Pancreas (tissue), 10 donors: ENCODE data around the gene MED14. TPM values are rescaled to one million over a fixed set of nuclear protein-coding genes. Genes with fewer than 3 reads are reported as not detected.

Experiments
- ATAC-seq, 4 donors: fragments of 200-7000 bp; cut with Tn5 transposase; one replicate each; pipeline versions ENCODE4 v1.8.0 to v1.9.1; 2020; ENCODE audit warnings: mild to moderate bottlenecking in 4 of 4, moderate library complexity in 4 of 4
- DNase-seq, 6 donors: peaks; one replicate each; pipeline ENCODE4 v3.0.0-alpha.2; 2020
- FAIRE-seq: peaks from 2 replicates; lab custom pipeline; 2012; peaks lifted over from hg19 to GRCh38; lab: Jason Lieb, UNC
- H3K27ac ChIP-seq, 4 donors: fragments of 200-600 bp; sonication (generic); 1 replicate in 3 of 4; 2 replicates in 1 of 4; pipeline versions ENCODE4 v1.5.0 to v1.8.0; 2020
- H3K27me3 ChIP-seq, 4 donors: fragments of 200-600 bp; one replicate each; pipeline ENCODE4 v1.8.0; 2021
- H3K36me3 ChIP-seq, 3 donors: fragments of 200-600 bp; sonication (generic) in 1 of 3; one replicate each; pipeline versions ENCODE4 v1.5.0 to v1.8.0; 2020 to 2021
- H3K4me1 ChIP-seq, 3 donors: fragments of 200-600 bp; one replicate each; pipeline ENCODE4 v1.8.0; 2021
- H3K4me3 ChIP-seq, 4 donors: fragments of 200-600 bp; sonication (generic) in 2 of 4; one replicate each; pipeline versions ENCODE4 v1.5.0 to v1.8.0; 2020 to 2021
- H3K9me3 ChIP-seq, 4 donors: fragments of 200-600 bp; one replicate each; pipeline ENCODE4 v1.8.0; 2021
- CTCF ChIP-seq, 4 donors: fragments of 200-600 bp; sonication (generic) in 3 of 4; IDR thresholded peaks; one replicate each; pipeline versions ENCODE4 v1.5.0 to v1.8.0; 2021; ENCODE audit warnings: antibody characterized with exemption in 4 of 4
- WGBS, 2 donors: extraction: QIAGEN DNeasy Blood & Tissue Kit; methylation state at CpG; one replicate each; pipeline ENCODE4 v1.1.7; 2013; 5-methylcytosine and 5-hydroxymethylcytosine counted together
- intact Hi-C, 3 donors: fragments of 100-400 bp; cut with DNase I; formaldehyde crosslinking; loops; one replicate each; pipeline versions ENCODE4 v1.11.1 to v1.14.2; 2022
- polyA plus RNA-seq, 2 donors: library from polyadenylated mRNA; stranded (reverse); fragments of 200-250 nt; gene quantifications; one replicate each; pipeline ENCODE4 v1.2.3, GENCODE V29; 2013
- total RNA-seq, 6 donors: library from RNA; stranded (reverse); fragmentation: NEBNext Ultra II Directional in 4 of 6; extraction: Animal tissue kit (Norgen Biotek cat#: 25700) in 4 of 6; gene quantifications; one replicate each; pipeline versions ENCODE4 v1.2.1 to v1.2.4, GENCODE V29; 2021 to 2023
- donor health status: healthy with polysubstance abuse.
- donor health status: DM: no; HTN: no; CAD: no; lungs with moderate emphysema.
- donor health status: DM: no; HTN: no; CAD: no.
- donor health status: control.
- donor health status: control.
- donor health status: Bipolar disorder and iron deficiency.
- donor health status: DM: yes; HTN: yes; CAD: no.
- donor health status: DM: no; HTN: no; CAD: no.
- donor health status: DM: no; HTN: no; CAD: no.
- donor health status: DM: yes; HTN: yes; CAD: no.

Gene MED14
- total and polyA plus RNA-seq, 8 donors = 7.6 to 27.9 (median 16.3) TPM

DNA sequence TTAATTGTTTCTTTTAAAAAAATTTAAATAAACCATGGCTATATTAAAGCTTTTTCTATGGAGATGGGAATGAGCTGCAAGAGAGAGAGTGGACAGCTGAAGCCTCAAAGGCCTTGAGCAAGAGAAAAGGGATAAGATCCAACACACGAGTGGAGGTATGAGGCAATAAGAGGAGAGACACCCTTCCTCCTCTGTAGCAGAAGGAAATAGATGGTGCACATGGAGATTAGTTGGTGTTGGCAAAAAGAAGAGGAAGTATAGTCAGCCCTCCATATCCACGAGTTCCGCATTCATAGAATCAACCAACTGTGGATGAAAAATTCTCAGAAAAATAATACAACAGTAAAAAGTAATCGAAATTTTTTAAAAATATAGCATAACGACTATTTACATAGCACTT is 91.2 kb downstream of the MED14 start:
- FAIRE-seq (peak; percentile 80), DNase-seq (no peak), ATAC-seq (peak in 2 of 4 donors; percentile 8 to 36)
- WGBS, 2 donors = 54 to 70% methylated on average over 5 of the region's 5 CpGs
- peaks cover 0 to 4% (median 0%) of the 10 kb centered on the region in 4 donors for H3K27me3 ChIP-seq
- H3K36me3 ChIP-seq = no peaks in the 10 kb centered on the region
- intact Hi-C loops = no loop called here
- H3K4me3 ChIP-seq = no peak overlapping the region
- no peaks in the 10 kb centered on the region for H3K9me3 ChIP-seq
- peaks cover 0 to 11% (median 4%) of the 10 kb centered on the region in 3 donors for H3K4me1 ChIP-seq
- TF ChIP-seq CTCF (IDR thresholded peaks at IDR 0.05) = no peak
- peak overlapping the region in 2 of 4 donors; percentile 61 to 64 for H3K27ac ChIP-seq

GRCh38 chrX:40637687-40638086 is 97.7 kb downstream of the MED14 start:
- Histone ChIP-seq H3K27ac (no peak overlapping the region), H3K27me3 (peaks cover 0 to 20% (median 0%) of the 10 kb centered on the region in 4 donors), H3K4me1 (no peaks in the 10 kb centered on the region), H3K36me3 (peaks cover 0 to 15% (median 5%) of the 10 kb centered on the region in 3 donors), H3K4me3 (no peak overlapping the region), H3K9me3 (no peaks in the 10 kb centered on the region)
- TF ChIP-seq CTCF (IDR thresholded peaks at IDR 0.05) = no peak
- no peak for DNase-seq
- no peak for ATAC-seq
- intact Hi-C loops = no loop called here
- 88 to 98% methylated on average over 3 of the region's 3 CpGs for WGBS, 2 donors
- no peak for FAIRE-seq

- H3K4me1 ChIP-seq = no peaks in the 10 kb centered on the region
- WGBS, 2 donors = 87 to 93% methylated on average over 4 of the region's 4 CpGs
- H3K27ac ChIP-seq = no peak overlapping the region
- no peak for FAIRE-seq
- peaks cover 0 to 25% (median 12%) of the 10 kb centered on the region in 3 donors for H3K36me3 ChIP-seq
- no peak for TF ChIP-seq CTCF (IDR thresholded peaks at IDR 0.05)
- H3K4me3 ChIP-seq = no peak overlapping the region
- ATAC-seq = no peak
- no peaks in the 10 kb centered on the region for H3K9me3 ChIP-seq
- no peak for DNase-seq
- intact Hi-C loops = no loop called here
- peaks cover 0 to 16% (median 0%) of the 10 kb centered on the region in 4 donors for H3K27me3 ChIP-seq
Observed at GRCh38 chrX:40632199-40632598, 103.1 kb downstream of the MED14 start.

DNA sequence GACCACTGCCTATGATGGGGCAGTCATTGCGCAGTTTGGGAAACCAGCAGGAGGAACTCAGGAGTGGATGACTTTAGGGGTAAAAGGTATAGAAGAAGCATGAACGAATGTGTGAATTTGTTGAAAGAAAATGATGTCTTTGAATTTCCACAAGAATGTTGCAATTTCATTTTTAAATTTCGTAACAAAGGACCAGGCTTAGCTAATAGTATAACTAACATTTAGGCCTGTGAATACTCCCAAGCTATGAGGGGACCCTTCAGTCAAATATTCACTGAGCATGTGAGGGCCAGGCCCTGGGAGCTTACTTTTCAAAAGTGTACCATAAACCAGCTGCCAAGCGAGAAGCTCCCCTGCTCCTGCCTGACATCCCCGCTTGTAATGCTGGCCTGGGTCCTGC is 106.8 kb downstream of the MED14 start:
- peaks cover 0 to 12% (median 7%) of the 10 kb centered on the region in 3 donors for H3K36me3 ChIP-seq
- intact Hi-C loops = no loop called here

More for the DNA sequence above, 106.8 kb downstream of the MED14 start:
- 89 to 93% methylated on average over 5 of the region's 5 CpGs for WGBS, 2 donors
- ATAC-seq (no peak), FAIRE-seq (no peak), DNase-seq (no peak)
- H3K9me3 ChIP-seq = no peaks in the 10 kb centered on the region
- H3K27me3 ChIP-seq = peaks cover 0 to 8% (median 2%) of the 10 kb centered on the region in 4 donors
- no peak for TF ChIP-seq CTCF (IDR thresholded peaks at IDR 0.05)
- H3K27ac ChIP-seq = no peak overlapping the region
- H3K4me3 ChIP-seq = no peak overlapping the region
- H3K4me1 ChIP-seq = no peaks in the 10 kb centered on the region
